ENCODE measurements around the gene KREMEN2. TPM values are rescaled to one million over a fixed set of nuclear protein-coding genes. Genes with fewer than 3 reads are reported as not detected.

The KREMEN2 gene
- total RNA-seq, 1 experiment from 2014 or later, result 8.4 TPM

DNA sequence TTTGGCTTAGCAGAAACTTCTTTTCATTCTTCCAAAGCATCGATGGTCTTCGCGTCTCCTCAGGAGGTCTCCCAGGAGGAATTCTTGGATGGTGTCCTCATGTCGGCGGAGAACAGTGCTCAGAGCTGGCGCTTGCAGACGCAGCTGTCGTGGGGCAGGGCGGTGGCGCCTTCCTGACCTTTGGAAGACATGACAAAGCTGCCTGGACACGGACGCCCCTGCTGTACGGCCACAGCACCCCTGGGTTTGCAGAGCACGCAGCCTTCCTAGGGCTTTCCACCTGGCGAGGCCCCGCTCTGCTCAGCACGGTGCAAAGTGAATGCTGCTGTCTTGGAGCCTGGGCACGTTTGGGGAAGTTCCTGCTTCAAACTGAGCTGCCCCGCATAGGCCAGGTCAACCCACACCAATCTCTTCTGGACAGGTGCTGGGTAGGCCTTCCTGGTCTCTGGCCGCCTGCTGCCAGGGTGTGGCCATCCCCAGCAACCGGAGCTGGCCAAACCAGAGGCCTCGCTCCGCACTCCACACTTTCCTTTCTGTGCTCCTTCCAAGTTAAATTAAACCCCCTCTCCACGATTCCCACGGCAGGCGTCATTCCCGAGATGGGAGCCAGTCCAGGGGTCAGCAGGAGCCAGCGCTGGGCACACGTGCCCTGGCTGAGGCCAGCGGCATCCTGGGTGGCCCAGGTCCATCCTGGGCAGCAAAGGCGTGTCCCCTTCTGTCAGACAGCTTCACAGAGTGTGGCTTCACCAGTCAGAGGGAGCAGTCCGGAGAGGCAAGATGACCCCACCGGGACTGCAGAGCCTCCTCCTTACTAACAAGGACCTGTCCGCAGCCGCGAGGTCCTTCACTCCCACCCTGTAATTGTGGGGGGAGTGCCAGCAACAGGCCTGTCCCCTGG, 15.0 kb upstream of the KREMEN2 start:
- ChIA-PET CTCF (no interaction called here), POLR2A (ENCODE audit: unreplicated experiment) (no interaction called here)
- Histone ChIP-seq H3K4me2 (no peak overlapping the region), H3F3A (ENCODE audit: insufficient read depth, low read depth) (0 out of 2 replicates have a peak, but pooled peaks cover 4% of the 10 kb centered on the region), H3K4me3 (no peak overlapping the region), H3K79me2 (ENCODE audit: low read depth) (no peaks in the 10 kb centered on the region), H2AFZ (no peak overlapping the region), H3K27ac (no peak overlapping the region), H4K20me1 (ENCODE audit: insufficient read depth) (no peaks in the 10 kb centered on the region), H3K27me3 (ENCODE audit: insufficient read depth, low read depth) (no peaks in the 10 kb centered on the region), H3K9me3 (ENCODE audit: insufficient read depth, low read depth) (no peaks in the 10 kb centered on the region), H3K4me1 (replicated peaks; ENCODE audit: insufficient read depth) (no peaks in the 10 kb centered on the region), H3K9me2 (ENCODE audit: insufficient read depth) (no peaks in the 10 kb centered on the region), H3K36me3 (ENCODE audit: low read depth) (no peaks in the 10 kb centered on the region)
- TF ChIP-seq, protein P1, sequence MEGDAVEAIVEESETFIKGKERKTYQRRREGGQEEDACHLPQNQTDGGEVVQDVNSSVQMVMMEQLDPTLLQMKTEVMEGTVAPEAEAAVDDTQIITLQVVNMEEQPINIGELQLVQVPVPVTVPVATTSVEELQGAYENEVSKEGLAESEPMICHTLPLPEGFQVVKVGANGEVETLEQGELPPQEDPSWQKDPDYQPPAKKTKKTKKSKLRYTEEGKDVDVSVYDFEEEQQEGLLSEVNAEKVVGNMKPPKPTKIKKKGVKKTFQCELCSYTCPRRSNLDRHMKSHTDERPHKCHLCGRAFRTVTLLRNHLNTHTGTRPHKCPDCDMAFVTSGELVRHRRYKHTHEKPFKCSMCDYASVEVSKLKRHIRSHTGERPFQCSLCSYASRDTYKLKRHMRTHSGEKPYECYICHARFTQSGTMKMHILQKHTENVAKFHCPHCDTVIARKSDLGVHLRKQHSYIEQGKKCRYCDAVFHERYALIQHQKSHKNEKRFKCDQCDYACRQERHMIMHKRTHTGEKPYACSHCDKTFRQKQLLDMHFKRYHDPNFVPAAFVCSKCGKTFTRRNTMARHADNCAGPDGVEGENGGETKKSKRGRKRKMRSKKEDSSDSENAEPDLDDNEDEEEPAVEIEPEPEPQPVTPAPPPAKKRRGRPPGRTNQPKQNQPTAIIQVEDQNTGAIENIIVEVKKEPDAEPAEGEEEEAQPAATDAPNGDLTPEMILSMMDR (conservative IDR thresholded peaks at IDR 0.05), result no peak
- no peak for TF ChIP-seq EZH2 (IDR thresholded peaks at IDR 0.05; ENCODE audit: low read depth)
- intact Hi-C loops (cut with micrococcal nuclease; ENCODE audit: unreplicated experiment), result no loop called here
- DNase-seq, result no peak
- no TSS peak for BruUV-seq (replicated peaks)

DNA sequence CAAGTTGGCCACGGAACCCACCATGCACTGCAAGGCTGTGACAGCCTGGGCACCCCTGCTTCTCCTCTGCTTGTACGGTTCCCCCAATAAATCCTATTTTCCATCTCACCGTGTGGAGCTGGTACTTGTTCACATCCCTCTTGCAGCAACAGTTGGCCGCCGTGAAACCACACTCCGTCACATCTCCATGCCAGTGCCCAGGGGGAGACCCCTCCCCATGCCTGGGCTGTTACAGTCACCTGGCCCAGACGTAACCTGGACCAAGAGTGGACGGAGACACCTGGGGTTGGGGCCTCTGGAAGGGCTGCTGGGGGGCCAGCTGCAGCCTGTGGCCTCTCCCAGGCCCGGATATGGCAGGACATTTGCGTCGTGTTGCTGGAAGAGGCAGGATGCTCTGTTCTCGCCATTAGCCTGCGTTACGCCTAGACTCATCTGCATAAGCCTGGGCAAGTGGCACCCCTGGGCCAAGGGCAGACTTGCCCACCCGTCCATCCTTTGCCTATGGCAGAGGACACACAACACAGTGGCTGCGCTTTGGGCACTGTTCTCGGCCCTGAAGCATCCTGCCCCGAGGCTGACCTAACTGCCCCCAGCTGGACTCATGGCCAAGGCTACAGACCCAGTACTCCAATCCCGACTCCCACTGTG, 14.2 kb upstream of the KREMEN2 start:
- Histone ChIP-seq H2AFZ (no peak overlapping the region), H3F3A (ENCODE audit: insufficient read depth, low read depth) (0 out of 2 replicates have a peak, but pooled peaks cover 4% of the 10 kb centered on the region), H3K4me1 (replicated peaks; ENCODE audit: insufficient read depth) (no peaks in the 10 kb centered on the region), H3K27ac (no peak overlapping the region), H3K9me2 (ENCODE audit: insufficient read depth) (no peaks in the 10 kb centered on the region), H3K36me3 (ENCODE audit: low read depth) (no peaks in the 10 kb centered on the region), H3K4me2 (no peak overlapping the region), H4K20me1 (ENCODE audit: insufficient read depth) (no peaks in the 10 kb centered on the region), H3K79me2 (ENCODE audit: low read depth) (no peaks in the 10 kb centered on the region), H3K9me3 (ENCODE audit: insufficient read depth, low read depth) (no peaks in the 10 kb centered on the region), H3K4me3 (no peak overlapping the region), H3K27me3 (ENCODE audit: insufficient read depth, low read depth) (no peaks in the 10 kb centered on the region)
- no peak for TF ChIP-seq EZH2 (IDR thresholded peaks at IDR 0.05; ENCODE audit: low read depth)
- TF ChIP-seq, protein P1 (conservative IDR thresholded peaks at IDR 0.05), result no peak
- ChIA-PET POLR2A (ENCODE audit: unreplicated experiment) (no interaction called here), CTCF (no interaction called here)
- BruUV-seq (replicated peaks), result no TSS peak
- intact Hi-C loops (cut with micrococcal nuclease; ENCODE audit: unreplicated experiment), result no loop called here
- DNase-seq, result no peak

GRCh38 chr16:2950353-2950724, 13.7 kb upstream of the KREMEN2 start:
- TF ChIP-seq, protein P1 (conservative IDR thresholded peaks at IDR 0.05), result no peak
- no peak for TF ChIP-seq EZH2 (IDR thresholded peaks at IDR 0.05; ENCODE audit: low read depth)
- no peaks in the 10 kb centered on the region for H3K27me3 ChIP-seq (ENCODE audit: insufficient read depth, low read depth)
- H2AFZ ChIP-seq, result no peak overlapping the region
- POLR2A ChIA-PET (ENCODE audit: unreplicated experiment), result no interaction called here
- no peaks in the 10 kb centered on the region for H3K9me2 ChIP-seq (ENCODE audit: insufficient read depth)
- H3K9me3 ChIP-seq (ENCODE audit: insufficient read depth, low read depth), result no peaks in the 10 kb centered on the region
- H3K4me1 ChIP-seq (replicated peaks; ENCODE audit: insufficient read depth), result no peaks in the 10 kb centered on the region
- no peak for DNase-seq
- 0 out of 2 replicates have a peak, but pooled peaks cover 4% of the 10 kb centered on the region for H3F3A ChIP-seq (ENCODE audit: insufficient read depth, low read depth)
- no peak overlapping the region for H3K4me2 ChIP-seq
- BruUV-seq (replicated peaks), result no TSS peak
- no peak overlapping the region for H3K4me3 ChIP-seq
- intact Hi-C loops (cut with micrococcal nuclease; ENCODE audit: unreplicated experiment), result no loop called here
- CTCF ChIA-PET, result interaction anchor here (0.6 kb wide), 1 partner anchor 33 kb away, joined by 3 read pairs; no protein-coding TSS in a partner anchor
- no peaks in the 10 kb centered on the region for H3K36me3 ChIP-seq (ENCODE audit: low read depth)
- H3K79me2 ChIP-seq (ENCODE audit: low read depth), result no peaks in the 10 kb centered on the region
- H4K20me1 ChIP-seq (ENCODE audit: insufficient read depth), result no peaks in the 10 kb centered on the region
- H3K27ac ChIP-seq, result no peak overlapping the region

All from PC-9 (cell line).